GM12874 (cell line): Measurements from ENCODE around the gene SPATA20.

ENCODE experiments used
- TF ChIP-seq, protein P1 (sequence below): IDR thresholded peaks from 2 replicates; pipeline ENCODE4 v1.5.1; 2011; ENCODE audit warnings: low read depth, mild to moderate bottlenecking, control low read depth, low read length, moderate library complexity; ENCODE audit not compliant: insufficient read depth

Gene SPATA20

DNA sequence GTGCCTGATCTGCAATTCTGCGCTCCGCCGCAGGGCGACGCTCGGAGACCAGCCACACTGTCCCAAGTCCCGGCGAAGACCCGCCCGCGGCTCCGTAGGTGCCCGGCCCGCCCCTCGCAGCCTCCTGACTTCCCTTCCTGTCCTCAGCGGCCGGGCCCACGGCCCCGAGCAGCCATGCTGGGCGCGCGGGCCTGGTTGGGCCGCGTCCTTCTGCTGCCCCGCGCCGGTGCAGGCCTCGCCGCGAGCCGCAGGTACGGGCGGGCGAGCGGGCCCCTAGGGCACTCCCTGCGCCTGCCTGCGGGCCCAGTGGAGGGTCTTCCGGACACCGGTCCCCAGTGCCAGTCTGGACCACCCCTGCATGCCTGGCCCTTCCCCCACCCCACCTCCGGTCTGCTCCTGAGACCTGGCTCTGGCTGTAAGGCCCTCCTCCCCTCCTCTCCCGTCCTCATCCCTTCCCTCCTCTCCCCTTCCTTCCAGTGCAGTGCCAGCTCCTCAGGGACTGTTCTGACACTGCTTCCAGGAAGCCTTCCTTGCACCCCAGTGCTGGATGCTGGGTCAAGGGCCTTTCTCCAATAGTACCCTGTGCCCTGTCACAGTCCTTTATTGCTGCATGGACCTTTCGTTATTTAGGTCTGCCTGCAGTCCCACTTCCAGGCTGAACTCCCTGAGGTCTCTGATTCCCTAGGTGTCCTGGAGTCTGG is at the start of gene SPATA20:
TSS of gene SPATA20 (plus strand) at position 140 of the 701 bp plus-strand sequence. CDS start at position 175, 35 bp downstream.
- TF ChIP-seq, protein P1, sequence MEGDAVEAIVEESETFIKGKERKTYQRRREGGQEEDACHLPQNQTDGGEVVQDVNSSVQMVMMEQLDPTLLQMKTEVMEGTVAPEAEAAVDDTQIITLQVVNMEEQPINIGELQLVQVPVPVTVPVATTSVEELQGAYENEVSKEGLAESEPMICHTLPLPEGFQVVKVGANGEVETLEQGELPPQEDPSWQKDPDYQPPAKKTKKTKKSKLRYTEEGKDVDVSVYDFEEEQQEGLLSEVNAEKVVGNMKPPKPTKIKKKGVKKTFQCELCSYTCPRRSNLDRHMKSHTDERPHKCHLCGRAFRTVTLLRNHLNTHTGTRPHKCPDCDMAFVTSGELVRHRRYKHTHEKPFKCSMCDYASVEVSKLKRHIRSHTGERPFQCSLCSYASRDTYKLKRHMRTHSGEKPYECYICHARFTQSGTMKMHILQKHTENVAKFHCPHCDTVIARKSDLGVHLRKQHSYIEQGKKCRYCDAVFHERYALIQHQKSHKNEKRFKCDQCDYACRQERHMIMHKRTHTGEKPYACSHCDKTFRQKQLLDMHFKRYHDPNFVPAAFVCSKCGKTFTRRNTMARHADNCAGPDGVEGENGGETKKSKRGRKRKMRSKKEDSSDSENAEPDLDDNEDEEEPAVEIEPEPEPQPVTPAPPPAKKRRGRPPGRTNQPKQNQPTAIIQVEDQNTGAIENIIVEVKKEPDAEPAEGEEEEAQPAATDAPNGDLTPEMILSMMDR, result peak; percentile 100

DNA sequence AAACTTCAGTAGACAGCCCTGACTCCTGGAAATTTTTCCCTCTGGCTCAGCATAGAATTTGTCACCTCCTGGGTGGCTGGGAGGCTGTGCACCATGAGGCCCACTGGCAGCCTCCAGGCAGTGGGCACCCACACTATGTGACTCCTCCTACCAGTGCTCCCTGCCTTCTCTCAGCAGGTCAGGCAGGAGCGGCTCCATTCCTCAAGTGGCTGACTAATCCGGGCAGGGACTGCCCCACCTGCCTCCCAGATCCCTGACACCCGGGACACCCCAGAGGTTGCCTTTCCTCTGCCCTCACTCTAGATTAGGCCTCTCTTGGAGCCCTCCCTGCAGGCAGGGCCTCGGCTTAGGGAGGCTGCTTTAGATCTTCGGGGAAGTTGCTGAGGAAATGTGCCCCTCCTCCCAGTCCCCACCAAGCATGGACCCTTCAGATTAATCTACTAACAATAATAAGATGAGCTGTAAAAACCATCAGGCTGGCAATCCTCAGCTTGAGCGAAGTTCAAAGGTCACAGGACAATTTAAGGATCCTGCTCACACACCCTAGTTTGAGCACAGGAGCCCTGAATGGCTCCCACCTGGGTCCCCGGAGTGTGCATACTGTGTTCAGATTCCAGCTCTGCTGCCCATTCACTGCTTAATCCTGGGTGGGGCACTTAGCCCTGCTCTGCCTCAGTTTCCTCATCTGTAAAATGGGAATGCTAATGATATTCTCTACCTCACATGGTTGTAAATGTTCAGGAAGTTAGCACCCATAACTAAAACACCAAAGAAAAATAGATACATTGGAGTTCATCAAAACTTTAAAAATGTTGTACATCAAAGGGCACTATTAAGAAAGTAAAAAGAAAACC is 48.7 kb upstream of the SPATA20 start:
- TF ChIP-seq, protein P1, result no peak

DNA sequence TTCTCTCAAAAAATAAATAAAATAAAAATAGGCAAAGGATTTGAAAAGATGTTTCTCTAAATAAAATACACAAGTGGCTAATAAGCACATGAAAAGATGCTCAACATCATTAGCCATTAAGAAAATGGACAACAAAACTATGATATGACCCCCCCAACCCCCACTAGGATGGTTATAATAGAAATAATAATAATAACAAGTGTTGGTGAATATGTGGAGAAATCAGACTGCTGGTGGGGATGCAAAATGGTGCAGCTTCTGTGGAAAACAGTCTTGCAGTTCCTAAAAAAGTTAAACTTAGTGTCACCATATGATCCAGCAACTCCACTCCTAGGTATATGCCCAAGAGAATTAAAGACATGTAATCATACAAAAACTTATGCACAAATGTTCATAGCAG is 47.7 kb upstream of the SPATA20 start:
- TF ChIP-seq, protein P1, result no peak

DNA sequence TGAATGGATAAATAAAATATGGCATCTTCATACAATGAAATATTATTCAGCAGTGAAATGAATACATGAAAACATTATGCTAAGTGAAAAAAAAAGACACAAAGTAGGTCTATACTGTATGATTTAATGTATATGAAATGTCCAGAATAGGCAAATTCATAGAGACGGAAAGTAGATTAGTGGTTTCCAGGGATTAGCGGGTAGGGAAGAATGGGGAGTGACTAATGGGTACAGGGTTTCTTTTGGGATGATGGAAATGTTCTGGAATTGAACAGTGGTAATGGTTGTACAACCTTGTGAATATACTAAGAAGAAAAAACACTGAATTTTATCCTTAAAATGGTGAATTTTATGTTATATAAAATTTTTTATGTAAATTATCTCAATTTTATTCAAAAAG is 47.3 kb upstream of the SPATA20 start:
- TF ChIP-seq, protein P1, result no peak

DNA sequence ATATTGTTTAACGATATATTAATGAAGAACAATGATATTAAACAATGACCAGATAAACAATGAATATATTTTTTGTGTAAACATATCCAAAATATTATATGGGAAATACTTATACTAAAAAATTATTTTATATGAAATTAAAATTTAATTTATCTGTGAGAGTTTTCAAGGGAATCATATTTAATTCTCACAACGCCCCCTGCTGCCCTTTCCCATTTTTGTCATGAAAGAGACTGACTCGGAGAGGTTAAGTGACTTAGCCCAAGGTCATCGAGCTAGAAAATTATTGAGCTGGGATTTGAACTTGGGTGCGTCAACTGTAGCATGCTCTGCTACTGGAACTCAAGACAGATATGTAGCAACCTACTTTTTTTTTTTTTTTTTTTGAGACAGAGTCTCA is 45.9 kb upstream of the SPATA20 start:
- TF ChIP-seq, protein P1, result no peak

DNA sequence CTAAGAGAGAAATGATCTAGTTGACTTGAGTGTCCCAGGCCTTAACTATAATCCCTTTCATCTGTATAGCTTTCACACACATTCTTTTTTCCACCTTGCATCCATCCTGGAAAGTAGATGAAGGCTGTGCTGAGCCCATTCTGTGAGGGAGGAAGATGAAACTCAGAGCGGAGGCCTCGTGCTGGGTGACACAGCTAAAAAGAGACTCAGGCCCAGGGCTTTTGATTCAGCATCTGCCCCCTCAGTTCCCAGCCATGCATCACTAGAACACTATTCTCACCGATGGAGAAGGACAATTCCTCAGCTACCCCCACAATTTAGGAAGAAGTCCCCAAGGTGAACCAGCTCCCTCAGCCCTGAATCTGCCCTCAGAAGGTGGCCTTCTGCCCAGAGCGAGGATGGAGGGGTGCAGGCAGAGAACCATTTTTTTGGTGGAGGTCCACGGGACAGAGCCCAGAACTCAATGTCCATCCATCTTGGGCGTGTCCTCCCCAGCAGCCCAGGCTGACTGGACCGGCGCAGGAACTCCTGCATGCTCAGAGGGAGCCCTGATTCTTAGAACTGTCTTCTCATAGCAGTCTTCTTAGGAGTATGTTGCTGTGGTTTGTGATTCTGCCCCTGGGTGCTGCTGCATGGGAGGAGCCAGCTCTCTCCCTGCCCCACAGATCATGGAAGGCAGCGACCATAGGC is 44.5 kb upstream of the SPATA20 start:
- TF ChIP-seq, protein P1, result no peak

DNA sequence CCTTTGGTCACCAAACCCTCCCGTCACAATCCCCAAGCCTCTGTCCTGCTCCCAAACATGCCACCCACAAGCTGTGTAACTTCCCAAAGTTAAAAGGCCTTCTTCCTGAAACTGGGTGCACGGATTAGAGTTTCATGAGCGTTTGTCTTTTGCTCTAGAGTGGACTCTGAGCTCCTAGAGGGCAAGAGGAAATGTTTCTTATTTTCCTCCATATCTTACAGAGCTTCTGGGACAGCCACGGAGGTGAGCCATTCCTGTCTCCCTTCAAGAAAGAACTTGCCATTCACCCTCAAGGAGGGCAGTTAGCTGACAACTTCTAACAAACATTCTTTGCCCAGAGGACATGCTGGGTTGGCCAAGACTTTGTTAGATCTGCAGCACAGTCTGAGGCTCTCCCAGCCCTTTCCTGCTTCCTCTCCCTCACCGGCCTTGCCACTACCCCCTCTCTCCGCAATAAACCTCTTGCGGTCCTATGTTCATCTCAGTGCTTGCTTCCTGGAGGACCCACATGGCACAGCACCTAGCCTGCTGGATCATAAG is 41.3 kb upstream of the SPATA20 start:
- TF ChIP-seq, protein P1, result no peak
